Stimulated activated naive CD4-positive, alpha-beta T cell (primary cell): Measurements from ENCODE around the gene PABPN1.

ENCODE experiments used
- DNase-seq, 6 experiments: peaks; one replicate each; lab custom pipeline; 2025; lab: John Stamatoyannopoulos, UW

PABPN1 gene

DNA sequence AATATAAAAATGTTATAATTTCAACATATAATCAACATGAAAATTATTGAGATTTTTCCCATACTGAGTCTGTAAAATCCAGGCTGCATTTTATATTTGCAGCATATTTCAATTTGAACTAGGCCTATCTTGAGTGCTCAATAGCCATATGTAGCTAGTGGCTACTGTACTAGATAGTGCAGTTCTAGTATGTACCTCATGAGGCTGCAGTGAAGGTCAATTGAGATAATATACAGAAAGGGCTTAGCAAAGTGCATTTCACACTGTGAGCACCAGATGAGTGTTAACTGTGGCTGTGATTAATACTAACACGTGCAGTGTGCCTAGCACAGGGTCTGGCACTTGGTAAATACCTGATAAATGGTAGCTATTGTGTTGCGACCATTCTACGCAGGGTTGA, 36.8 kb downstream of the PABPN1 start:
- no peak for DNase-seq

DNA sequence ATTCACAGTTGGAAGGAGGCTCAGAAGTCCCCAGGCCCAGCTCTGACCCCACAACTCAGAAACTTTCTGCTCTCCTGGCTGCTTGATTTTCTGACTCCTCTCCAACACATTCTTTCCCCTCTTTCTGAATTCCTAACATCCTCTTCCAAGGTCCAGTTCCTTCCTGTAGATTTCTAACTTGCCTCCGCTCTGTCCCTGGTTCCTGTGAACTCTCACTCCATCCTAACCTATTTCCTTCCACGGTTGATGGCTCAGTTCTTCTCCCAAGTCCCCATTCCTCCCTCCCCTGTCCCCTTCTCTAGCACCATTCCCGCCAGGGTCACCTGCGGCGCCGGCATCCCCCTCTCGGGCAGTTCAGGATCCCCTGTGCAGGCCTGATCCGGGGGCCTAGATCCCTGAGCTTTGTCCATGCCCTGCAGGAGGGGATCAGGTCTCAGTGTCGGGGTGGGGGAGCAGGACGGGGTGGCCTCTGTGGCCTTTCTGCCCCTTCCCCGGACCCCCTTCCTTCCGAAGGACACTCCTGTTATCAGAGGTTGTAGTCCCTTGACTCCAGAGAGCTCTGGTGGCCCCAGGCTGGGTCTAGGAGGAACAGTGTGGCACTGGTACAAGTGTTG, 37.4 kb downstream of the PABPN1 start:
- no peak for DNase-seq

DNA sequence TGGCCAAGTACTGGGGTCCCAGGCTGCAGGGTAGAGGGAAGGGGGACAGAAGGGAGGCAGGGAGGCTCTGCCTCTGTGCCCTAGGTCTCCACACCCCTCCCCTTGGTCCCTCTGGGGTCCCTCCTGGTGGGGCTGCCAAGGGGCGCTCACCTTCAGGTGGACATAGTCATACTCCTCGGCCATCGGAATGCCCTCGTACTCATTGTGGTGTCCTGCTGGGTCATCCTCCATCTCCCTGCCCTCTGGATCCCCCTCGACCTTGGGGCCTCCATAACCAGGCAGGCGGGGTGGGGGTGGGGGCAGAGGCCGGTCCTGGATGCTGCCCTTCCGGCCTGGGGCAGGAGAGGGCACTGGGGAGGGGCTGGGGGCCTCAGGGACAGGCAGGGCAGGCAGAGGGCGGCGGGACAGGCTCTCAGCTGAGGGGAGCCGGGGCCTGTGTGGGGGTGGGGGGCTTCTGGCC, 37.9 kb downstream of the PABPN1 start:
- no peak for DNase-seq

DNA sequence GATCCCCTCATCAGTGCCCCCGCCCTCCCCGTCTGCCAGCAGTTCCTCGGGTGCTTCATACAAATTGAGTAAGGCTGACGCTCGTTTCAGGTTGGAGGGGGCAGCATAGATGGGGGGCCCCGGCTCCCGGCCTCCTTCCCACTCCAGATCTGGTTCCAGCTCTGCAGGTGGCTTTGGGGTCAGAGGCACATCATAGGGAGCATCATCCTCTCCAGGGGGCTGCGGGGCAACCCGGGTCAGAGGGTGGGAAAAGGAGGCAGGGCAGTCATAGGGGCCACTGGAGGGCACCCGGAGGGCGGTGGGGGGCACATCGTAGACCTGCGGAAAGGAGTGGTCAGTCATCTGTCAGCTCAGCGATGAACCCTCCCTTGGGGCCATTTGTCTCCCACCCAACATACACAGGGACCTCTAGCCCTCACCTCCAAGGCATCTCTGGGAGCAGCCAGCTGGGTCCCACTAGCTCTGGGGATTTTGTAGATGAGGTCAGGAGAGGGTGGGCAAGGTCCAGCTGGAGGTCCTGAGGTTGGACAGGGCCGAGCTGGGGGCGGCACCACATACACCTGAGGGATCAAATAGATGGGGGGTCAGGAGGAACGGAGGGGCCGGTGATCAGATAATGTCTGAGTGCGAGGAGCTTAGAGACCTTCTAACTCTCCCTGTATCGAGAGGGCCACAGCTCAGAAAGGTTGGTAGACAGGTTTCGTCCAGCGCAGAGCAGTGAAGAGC, 38.6 kb downstream of the PABPN1 start:
- DNase-seq: no peak

DNA sequence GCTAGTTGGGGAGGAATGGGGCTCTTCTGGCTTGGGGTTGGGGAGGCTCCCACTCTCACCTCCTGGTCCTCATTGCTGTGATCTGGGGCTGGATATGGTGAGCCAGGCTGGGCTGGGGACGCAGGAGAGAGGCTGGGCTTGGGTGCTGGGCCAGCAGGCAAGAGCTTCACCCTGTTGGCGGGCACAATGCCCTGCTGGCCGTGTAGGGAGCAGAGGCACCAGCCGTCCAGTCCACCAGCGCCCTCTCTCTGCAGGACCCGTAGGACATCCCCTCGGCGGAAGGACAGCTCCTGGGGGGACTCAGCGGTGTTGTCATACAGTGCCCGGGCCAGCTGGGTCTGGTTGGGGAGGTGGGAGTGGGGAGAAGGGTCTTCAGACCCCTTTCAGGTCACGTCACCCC, 39.2 kb downstream of the PABPN1 start:
- no peak for DNase-seq

DNA sequence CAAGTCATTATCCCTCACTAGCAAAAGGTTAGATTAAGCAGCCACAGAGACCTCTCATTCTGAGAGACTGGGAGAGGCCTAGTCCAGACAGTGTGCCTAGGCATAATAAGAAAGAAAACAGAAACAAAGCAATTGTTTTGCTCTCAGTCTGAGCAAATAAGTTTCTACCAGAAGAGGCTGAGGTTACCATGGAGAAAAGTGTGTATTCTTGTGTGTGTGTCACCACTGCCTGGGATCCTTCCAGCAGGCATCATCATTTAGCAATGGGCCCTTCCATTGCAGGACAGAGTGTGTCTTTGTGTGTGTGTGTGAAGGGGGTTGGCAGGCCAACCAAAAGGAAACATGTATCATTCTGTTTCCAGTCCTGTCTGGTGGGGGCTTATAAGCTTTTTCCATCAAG, 40.1 kb downstream of the PABPN1 start:
- no peak for DNase-seq

DNA sequence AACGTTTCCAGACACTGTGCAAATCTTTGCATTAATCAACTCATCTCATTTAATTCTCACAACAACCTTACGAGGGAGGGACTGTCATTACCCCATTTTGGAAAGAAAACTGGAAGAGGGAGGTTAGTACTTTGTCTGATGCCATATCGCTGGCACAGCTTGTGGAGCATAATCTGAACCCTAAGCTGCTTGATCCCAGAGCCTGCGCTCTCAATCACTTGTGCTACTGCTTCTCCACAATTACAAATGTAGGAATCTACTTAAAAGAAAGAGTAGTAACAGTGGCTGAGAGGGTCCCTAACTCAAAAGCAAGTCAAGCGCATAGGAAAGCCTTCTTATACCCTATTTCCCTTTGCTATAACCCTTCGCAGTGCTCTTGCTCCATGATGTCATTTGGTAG, 40.5 kb downstream of the PABPN1 start:
- no peak for DNase-seq

DNA sequence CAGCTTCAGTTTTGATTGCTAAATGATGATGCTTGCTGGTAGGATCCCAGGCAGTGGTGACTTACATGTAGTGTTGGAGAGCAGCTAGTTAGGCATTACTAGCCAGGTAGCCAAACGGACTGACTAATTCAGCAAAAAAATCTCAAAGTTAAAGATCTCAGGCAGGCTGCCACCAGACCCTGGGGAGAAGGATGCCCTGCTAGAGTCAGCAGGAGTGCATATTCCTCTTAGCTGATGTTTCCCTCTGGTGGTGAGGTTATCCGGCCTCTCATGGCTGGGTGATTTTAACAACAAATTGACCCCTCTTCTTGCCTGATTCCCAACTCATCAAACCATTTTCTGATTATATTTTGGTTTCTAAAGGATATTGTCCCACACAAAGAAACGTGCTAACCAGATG, 40.9 kb downstream of the PABPN1 start:
- no peak for DNase-seq

DNA sequence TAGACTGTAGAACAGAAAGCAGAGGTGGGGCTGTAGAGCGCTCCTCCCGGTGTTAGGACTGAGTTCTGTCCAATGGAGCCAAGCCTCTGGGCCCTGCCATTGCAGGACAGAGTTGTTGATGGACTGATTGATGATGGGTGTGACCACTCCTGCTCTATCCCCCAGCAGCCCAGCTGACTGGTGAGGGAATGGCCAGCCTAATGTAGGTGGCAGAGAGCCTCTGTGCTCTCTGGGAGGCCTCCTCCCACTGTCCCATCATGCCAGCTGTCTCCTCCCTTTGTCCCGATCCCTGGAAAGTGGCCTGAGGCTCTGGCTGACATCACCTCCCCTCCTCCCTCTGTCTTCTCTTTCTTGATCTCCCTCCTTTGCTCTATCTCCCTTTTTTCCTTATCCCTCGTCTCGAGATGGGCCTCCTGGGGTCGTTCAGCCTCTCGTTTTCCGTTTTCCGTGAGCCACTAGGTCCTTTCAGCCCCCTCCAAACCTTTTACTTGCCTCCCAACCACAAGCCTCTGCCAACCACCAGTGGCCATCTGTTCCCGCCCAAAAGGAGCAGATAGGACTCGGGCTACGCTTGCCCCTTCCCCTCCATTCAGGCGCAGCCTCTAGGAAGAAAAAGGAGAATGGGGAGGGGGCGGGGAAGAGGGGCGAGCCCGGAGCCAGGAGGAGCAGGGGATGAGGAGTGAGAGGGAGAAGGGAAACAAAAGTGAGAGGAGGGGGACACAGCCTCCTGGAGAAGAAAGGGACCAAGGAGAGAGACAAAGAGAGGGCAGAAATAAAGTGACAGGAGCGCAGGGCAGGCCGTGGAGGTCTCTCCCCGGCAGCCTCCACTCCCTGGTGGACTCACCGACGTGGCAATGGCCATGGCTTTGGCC, 43.1 kb downstream of the PABPN1 start:
- no peak for DNase-seq

DNA sequence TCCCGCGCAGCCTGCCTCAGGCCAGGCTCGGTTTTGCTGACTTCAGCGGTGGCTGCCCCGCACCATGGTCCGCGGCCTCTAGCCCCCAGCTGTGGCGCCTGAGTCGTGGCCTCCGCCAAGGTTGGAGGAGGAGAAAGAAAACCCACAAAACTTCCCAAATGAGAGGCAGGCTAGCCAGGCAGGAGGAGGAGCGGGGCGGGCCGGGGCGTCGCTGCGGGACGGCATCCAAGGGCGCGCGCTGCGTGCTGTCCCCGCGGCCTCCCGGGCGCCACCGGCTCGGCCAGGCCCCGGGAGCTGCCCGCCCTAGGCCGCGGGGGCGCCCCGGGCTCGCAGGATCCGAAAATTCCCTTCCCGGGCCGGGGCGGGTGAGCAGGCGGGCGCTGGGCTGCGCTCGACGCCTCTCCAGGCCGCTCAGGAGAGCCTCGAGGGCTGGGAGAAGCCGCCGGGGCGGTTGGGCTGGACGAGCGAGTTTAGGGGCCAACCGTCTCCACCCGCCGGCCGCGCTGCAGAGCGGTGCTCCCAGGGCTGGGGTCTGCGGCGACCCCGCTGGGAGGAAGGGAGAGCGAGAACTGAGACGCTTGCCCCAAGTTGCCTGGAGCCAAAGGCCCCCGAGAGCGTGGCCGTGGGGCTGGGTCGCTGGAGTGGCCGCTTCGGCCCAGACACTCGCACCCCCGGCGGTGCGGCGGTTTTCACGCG, 43.9 kb downstream of the PABPN1 start, which contains the start of gene EFS:
EFS (minus strand) TSS at position 137 of the 696 bp plus-strand sequence. CDS start 147 bp downstream, outside the sequence.
- no peak for DNase-seq

DNA sequence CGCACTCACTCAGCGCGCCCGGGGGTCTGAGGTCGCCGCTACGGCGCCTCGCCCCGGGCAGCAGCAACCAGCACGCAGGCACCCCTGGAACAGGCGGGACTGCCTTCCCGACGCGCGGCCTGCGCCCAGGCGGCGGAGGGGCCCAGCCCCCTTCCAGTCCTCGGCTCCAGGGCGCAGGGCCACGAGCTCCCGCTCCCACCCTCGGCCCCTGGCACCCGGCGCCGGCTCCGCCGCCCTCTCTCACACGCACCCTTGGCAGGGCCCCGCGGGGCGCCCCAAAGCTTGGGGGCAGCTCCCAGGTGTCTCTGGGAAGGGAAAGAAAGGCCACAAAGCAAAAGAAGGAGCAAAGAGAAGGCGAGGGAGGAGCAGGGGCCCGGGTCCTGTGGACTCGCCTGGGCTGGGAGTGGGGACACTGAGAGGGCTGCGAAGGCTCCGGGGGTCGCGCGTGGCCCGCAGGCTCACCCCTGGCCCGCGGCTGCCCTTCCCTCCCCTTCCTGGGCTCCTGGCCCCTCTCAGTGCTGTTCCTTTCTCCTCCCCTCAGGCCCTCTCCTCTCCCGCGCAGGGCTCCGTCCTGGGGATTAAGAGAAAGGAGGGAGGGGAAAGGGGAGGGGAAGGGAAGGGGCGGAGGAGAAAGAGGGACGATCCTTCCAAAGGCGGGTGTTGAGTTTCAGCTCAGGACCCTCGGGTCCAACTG, 44.6 kb downstream of the PABPN1 start:
- DNase-seq: no peak

DNA sequence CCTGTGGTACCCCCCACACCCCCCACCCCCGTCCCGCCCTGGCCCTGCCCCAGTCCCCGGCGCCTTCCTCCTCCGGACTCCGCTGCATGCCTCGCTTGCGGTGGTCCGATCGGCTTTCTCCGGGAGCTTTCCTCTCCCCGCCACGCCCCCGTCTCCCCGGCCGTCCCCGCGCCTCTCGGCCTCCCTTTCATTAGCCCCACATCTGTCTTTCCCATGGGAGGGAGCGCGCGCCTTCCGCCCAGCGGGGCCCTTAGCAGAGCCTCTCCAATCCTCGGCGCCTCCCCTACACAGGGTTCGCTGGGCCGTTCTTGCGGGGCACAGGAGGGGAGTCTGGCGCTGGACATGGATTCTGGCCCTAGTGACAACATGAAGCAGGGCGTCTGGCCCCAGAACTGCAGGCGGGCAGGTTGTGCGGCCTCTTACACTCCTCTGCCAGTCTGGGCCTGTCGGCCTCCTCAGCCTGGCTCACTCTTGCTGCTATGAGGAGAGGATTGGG, 45.2 kb downstream of the PABPN1 start:
- DNase-seq: no peak

DNA sequence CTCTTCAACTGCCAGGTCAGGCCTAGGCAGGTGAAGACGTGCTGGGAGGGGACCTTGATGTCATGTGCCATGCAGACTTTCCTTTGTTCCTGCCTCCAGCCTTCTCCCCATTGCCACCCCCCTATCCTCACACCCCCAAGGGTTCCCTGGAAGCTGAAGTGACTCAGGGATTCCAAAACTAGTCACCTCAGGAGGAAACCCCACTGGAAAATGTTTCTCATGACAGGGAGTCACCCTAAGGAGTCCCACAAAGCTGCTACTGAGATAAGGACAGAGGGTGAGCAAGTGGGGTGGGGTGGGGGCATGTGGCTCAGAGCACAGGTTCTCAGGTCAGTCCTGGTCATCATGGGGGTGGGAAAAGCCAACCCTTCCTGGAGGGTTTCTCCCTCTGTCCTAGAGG, 49.0 kb downstream of the PABPN1 start:
- DNase-seq: no peak

DNA sequence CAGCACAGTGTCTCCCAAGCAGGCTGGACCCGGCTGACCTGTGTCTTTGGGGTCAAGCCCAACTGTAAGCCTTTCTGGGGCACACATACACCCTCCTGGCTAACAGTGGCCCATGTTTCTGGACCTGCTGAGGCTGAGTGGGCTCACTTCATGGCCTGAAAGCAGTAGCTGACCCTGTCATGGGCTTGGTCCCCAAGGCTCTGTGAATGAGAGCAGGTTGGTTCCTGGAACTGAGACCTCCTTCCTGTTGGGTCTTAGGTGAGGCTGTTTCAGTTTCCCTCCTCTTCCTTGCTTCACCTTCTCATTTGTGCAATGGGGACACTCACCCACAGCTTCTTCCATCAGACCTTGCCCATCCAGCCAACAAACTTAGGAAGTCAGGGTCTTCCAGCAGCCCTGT, 50.6 kb downstream of the PABPN1 start:
- DNase-seq: no peak

DNA sequence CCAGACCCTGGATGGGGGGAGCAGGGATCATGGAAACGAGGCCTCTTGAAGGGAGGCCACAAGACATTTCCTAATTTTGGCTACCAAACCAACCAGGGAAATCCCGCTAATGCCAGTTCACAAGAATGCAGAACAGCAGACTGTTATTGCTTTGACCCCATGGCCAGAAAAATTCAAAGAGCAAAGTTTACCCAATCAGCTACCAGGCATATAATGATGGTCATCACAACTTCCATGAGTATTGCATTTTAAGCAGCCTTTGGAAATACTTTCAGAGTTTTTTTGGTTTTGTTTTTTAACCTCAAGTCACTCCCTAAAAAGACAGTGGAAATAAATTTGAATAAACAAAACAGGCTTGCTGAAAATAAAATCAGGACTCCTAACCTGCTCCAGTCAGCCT, 51.3 kb downstream of the PABPN1 start, which contains the start of gene IL25:
IL25 (plus strand) TSS at position 301 of the 400 bp plus-strand sequence.
- DNase-seq: no peak

DNA sequence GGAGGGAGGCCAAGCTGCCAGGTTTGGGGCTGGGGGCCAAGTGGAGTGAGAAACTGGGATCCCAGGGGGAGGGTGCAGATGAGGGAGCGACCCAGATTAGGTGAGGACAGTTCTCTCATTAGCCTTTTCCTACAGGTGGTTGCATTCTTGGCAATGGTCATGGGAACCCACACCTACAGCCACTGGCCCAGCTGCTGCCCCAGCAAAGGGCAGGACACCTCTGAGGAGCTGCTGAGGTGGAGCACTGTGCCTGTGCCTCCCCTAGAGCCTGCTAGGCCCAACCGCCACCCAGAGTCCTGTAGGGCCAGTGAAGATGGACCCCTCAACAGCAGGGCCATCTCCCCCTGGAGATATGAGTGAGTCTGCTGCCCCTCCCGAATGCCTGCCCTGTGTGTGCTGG, 51.8 kb downstream of the PABPN1 start:
- no peak for DNase-seq
